M059J (cell line): ENCODE data around the gene CREB3L2. TPM values are rescaled to one million over a fixed set of nuclear protein-coding genes. Genes with fewer than 3 reads are reported as not detected.

Experiments used
- DNase-seq: peaks from one replicate; pipeline ENCODE4 v3.0.0-alpha.2; 2012; ENCODE audit warnings: low read depth
- total RNA-seq: library from RNA; depleted of rRNA; stranded (reverse); fragments of >200 nt; shearing (Covaris generic); gene quantifications from 2 replicates; pipeline ENCODE4 v1.2.3, GENCODE V29; 2014

The CREB3L2 gene
- total RNA-seq, 1 experiment from 2014 or later: 31.9 TPM

DNA sequence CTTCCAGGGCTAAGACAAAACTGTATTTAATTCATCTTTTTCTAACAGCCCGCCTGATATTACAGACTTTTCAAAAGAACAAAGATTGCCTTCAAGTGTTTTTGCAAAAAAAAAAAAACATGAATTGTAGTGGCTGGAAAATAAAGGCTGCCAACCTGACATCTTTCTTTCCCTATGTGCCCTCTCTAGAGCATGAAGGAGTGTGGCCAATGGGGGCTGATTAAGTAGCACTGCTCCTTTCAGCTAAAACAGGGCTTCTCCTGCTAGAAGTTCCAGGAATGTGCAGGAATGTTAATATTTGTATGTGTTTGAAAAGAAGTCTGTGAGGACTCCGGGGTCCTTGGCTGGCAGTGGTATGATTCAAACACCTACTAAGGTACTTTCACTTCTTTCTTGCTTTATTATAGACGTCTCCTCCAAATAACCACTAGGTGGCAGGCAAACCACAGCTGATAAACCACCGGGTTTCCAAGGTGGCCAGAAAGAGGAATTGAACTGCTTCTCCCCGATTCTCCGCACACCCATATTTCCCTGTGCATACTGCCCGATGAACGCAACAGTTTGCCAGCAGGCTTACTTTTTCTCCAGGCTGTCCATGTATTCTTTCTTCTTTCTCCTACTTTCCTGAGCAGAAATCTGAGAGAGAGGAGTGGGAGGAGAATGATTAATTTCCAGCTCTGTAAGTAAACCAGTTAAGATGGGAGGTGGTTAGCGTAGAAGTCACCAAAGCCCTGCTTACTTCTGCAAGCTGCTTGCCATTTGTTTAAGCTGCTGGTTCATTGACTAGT, 98.3 kb downstream of the CREB3L2 start:
- DNase-seq: peak; percentile 81

DNA sequence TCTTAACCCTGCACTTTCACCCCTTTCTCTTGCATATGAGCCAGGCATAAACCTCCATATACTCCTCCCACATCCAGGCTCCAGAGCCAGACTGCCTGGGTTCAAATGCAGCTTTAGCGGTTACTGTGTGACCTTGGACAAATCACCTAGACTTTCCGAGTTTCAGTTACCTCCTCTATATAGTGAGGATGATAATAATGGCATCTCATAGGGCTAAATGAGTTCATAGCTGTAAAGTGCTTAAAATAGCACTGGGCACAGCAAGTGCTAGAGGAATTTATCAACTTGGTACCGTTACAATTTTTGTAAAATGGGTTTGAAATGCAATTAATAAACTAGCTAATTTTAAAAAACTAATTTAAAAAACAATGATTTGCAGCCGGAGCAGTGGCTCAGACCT, 101.7 kb downstream of the CREB3L2 start:
- DNase-seq: no peak

- DNase-seq: peak; percentile 74
These were observed 102.8 kb downstream of the CREB3L2 start for GRCh38 chr7:137898839-137899721.

DNA sequence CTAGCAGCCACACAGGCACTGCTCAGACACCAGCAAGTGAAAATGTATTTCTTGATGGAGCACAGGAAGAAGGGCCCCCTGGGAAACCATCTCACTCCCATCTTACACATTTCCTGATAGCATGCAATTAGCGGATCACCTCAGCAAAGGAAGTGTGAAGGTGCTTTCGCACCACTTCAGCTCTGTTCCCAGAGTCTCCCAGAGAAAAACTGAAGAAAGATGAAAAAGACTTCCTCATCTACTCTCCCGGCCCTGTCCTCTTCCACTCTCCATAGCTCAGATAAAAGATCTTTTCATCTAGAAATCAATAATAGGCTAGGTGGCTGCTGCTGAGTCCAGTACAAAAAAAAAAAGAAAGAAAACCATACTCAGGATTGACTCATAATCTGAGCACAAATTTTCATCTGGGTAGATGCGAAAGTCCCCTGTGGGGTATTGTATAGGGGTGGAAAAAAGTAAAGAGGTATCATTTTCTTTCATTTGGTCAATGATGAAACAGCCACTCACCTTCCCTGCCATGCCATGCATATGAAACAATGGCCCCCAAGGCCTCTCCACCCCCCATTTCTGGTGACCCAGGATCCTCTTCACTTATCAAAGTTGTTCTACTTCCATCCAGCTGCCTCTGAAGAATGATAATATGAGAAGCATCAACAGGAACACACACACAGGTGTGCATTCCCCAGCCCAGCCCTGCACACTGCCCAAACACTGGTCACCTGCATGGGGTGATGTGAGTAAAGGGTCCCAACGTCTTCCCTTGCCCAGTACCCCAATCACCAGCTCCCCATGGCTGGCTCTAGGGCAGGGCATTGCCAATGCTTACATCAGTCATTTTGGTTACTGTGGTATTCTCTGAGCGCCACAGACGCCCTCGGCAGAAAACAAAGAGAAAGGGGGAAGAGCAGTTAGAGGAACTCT, 106.3 kb downstream of the CREB3L2 start:
- no peak for DNase-seq

- DNase-seq: no peak
These were observed 108.6 kb downstream of the CREB3L2 start for GRCh38 chr7:137893143-137893742.

DNA sequence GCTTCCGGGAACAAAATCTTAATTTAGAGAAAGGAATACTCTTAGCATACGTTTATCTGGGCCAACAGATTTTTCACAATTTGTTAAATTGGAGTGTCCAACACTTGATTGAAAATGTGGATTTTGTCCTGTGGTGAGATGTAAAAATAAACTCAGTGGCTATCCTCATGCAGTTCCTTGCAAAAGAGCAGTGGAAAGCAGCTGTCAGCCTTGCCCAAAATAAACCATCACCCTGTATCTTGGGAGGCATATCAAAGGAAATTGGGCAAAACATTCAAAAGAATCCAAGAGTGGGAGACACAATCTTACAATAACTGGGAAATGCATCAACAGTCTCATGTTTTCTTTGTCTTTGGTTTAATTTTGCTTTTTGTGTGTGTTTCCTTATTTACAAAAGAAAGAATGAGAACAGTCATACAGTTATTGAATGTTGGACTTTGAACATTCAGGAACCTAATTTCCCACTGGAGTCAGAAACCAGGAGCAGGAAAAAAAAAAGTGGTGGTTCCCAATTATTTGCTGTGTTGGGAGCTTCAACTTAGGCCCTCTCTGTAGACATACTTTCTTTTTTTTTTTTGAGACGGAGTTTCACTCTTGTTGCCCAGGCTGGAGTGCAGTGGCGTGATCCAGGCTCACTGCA, 110.8 kb downstream of the CREB3L2 start:
- DNase-seq: no peak

- no peak for DNase-seq
These were observed 111.4 kb downstream of the CREB3L2 start for GRCh38 chr7:137890449-137890921.

DNA sequence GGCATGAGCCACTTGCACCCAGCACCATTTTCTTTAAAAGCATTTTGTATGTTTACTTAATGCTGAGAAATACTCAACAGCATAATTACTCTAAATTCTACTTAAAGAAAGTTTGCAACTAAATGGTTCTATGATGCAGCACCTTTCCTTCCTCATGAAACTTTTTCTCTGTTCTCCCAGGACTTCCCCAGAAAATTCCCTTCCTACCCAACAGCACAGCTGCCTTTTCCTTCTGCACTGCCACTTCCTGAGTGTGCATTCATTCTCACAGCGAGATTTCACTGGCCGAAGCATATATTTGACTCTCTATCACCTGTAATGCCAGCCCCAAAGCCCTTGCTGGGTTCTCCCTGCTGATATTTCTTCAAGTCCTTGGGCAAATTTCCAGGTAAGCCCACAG, 113.6 kb downstream of the CREB3L2 start:
- no peak for DNase-seq

DNA sequence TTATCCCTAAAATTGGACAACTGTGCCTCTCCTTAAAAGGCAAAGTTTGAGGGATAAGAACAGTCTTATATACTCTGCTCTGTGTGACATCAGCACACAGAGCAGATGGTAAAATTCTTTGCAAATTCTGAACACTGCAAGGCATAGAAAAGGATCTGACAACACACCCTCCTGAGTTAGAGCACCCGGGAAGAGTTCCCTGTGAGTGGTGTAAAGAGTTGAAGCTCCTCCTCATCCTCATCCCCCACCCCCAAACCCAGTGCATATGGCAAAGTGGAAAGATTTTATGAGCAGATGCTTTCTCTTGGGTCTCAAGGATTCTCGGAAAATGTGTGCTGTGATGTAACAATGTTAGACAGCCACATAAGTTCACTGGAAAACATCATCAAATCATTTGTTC, 115.1 kb downstream of the CREB3L2 start:
- DNase-seq: no peak

GRCh38 chr7:137886281-137886680, 115.6 kb downstream of the CREB3L2 start:
- DNase-seq: no peak

DNA sequence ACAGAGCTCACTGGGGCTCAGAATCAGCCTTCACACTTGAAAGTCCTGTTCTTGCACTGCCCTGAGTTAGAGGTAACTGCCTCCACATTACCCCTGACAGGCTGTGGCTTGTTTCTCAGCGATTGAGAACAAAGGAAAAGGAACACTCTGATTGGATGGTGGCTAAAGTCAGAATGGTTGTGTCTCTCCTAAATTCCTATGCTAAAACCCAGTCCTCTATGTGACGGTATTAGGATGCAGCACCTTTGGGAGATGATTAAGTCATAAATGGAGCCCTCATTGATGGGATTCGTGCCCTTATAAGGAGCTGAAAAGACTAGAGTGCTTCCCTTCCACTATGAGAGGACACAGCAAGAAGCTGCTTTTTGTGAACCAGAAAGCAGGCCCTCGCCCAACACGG, 116.2 kb downstream of the CREB3L2 start:
- DNase-seq: no peak

DNA sequence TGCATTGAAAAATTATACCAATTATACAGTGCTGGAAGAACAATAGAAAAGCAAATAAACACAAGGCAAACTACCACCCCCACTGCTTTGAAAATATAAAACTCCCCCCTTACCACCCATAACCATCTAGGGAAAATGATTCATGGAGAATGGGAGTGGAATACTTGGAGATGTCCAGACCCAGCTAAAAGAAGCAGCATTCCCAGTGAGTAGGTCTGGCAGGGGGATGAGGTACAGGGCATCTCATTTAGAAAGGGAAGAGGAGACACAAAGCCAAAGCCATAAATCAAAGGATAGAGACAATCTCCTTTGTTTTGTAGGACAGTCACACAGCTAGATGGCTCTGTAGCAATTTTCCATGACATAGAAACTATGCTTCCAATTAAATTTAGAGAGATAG, 119.1 kb downstream of the CREB3L2 start:
- peak; percentile 64 for DNase-seq

DNA sequence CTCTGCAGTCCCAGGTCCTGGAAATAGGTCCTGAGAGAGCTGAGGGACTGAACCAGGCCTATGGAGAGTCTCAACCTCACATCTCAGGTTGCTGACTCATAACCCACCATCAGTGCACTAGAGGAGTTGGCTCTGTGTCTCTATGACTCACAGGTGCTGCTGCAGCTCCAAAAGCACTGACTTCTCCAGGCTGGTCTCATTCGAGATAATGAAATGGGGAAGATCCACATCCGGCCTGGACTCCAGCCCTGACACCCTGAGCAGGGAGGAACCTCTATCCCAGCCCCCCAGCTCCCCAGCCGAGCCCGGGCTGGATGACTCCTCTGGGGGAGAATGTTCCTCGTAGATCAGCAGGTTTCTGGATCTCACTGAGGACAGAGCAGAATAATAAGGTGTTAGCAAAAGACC, 119.6 kb downstream of the CREB3L2 start:
- DNase-seq: peak; percentile 100

- DNase-seq: no peak
These were observed 120.2 kb downstream of the CREB3L2 start for GRCh38 chr7:137881607-137882260.

- DNase-seq: peak; percentile 45
These were observed 121.5 kb downstream of the CREB3L2 start for GRCh38 chr7:137880432-137880831.

DNA sequence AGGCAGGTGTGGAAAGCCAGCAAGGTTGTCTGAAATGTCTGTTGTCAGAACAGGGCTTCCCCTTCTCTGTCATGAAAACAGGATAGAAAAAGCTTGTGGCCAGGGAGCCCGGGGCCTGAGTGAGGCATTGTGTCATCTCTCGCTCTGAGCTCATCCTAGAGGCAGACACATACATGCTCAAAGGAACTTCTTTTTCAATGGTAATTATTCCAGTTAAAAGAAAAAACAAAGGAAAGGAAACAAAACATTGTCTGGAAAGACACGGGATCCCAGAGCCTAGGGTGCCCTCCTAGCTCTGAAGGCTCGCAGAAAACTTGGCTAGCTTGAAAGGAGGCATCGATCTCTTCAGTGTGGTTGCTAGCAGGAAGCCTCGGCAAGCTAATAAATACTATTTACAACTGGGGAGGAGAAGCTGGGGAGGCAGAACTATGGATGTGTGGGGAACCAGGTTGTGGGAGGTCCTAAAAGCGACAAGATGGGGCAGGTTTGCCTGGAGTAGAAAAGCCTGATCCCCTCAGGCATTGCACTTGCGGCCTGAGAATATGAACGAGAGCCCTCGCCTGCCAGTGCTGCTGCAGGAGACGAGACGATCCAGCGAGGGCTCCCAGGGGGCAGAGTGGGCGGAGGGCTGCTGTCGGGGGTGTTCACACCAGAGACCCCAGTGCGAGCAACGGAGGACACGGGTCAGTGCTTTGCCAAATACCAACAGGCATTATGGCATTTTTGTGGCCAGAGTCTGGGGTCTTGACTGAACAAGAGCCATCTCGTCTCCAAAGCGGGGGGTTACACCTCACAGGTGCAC, 122.3 kb downstream of the CREB3L2 start:
- no peak for DNase-seq

DNA sequence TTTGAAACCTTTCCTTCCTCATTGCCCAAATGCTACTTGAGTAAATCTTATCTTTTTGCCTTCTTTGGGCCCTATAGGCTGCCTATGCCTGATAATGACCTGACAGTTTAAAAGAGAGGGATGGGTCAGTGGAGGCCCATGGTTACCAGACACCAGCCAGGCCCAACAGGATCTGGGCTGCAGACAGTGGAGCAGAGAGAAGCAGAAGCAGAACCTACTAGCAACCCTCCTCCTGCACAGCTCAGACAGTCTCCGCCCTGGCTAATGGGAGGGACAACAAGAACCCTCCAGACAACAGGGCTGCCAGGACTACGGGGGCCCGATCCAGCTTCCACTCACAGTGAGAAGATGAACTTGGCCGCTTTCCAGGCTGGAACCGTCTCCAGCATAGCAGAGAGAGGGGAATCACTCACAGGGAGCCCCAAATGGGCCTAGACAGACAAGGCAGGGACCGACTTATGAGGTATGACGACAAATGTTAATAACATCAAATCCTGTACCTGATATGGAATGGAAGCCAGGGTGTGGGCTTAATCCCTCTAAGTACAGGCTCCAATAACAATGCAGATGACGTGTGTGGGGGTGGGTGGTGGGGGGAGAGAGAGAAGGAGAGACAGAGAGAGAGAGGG, 123.4 kb downstream of the CREB3L2 start:
- no peak for DNase-seq

- no peak for DNase-seq
These were observed 124.7 kb downstream of the CREB3L2 start for GRCh38 chr7:137877027-137877675.
